GM23248 (cell line): ENCODE results near the gene LRBA. TPM values are rescaled to one million over a fixed set of nuclear protein-coding genes. Genes with fewer than 3 reads are reported as not detected.
A peak's percentile ranks its signal among the peaks of the same experiment; 100 is the strongest.

Experiments
- DNase-seq: peaks from one replicate; pipeline ENCODE4 v3.0.0-alpha.2; 2015
- H2AFZ ChIP-seq: fragments of 200-600 bp; sonication (generic); 2 replicates; pipeline ENCODE4 v1.6.1; 2016; ENCODE audit warnings: antibody characterized with exemption
- H3F3A ChIP-seq: fragments of 200-600 bp; sonication (generic); 2 replicates; pipeline ENCODE4 v1.6.1; 2016; ENCODE audit warnings: mild to moderate bottlenecking, antibody characterized with exemption, mixed run types; ENCODE audit not compliant: insufficient read depth
- H3K27ac ChIP-seq: fragments of 200-600 bp; sonication (generic); 2 replicates; pipeline ENCODE4 v1.5.1; 2016; ENCODE audit warnings: mild to moderate bottlenecking
- H3K27me3 ChIP-seq: fragments of 200-600 bp; sonication (generic); replicated peaks from 2 replicates; pipeline ENCODE4 v1.6.1; 2016; ENCODE audit warnings: mild to moderate bottlenecking; ENCODE audit not compliant: insufficient read depth
- H3K36me3 ChIP-seq: fragments of 200-600 bp; sonication (generic); 2 replicates; pipeline ENCODE4 v1.6.1; 2016; ENCODE audit warnings: low read depth, mild to moderate bottlenecking
- H3K4me1 ChIP-seq: fragments of 200-600 bp; sonication (generic); 2 replicates; pipeline ENCODE4 v1.6.1; 2016; ENCODE audit warnings: mild to moderate bottlenecking; ENCODE audit not compliant: insufficient read depth
- H3K4me2 ChIP-seq: fragments of 200-600 bp; sonication (generic); one replicate; pipeline ENCODE4 v1.6.1; 2016; ENCODE audit warnings: mild to moderate bottlenecking; ENCODE audit not compliant: unreplicated experiment
- H3K4me3 ChIP-seq: fragments of 200-600 bp; sonication (generic); 2 replicates; pipeline ENCODE4 v1.5.1; 2016; ENCODE audit warnings: mild to moderate bottlenecking
- H3K79me2 ChIP-seq: fragments of 200-600 bp; sonication (generic); 2 replicates; pipeline ENCODE4 v1.6.1; 2016; ENCODE audit warnings: mild to moderate bottlenecking; ENCODE audit not compliant: insufficient read depth
- H3K9ac ChIP-seq: fragments of 200-600 bp; sonication (generic); 2 replicates; pipeline ENCODE4 v1.6.1; 2016; ENCODE audit warnings: mild to moderate bottlenecking
- H3K9me2 ChIP-seq: fragments of 200-600 bp; sonication (generic); 2 replicates; pipeline ENCODE4 v1.6.1; 2016; ENCODE audit warnings: mixed run types, mild to moderate bottlenecking, moderate library complexity; ENCODE audit not compliant: insufficient read depth
- H3K9me3 ChIP-seq: fragments of 200-600 bp; sonication (generic); one replicate; pipeline ENCODE4 v1.6.1; 2017; ENCODE audit warnings: low read depth
- H4K20me1 ChIP-seq: fragments of 200-600 bp; sonication (generic); 2 replicates; pipeline ENCODE4 v1.6.0; 2016; ENCODE audit not compliant: insufficient read depth
- EZH2 ChIP-seq: fragments of 200-600 bp; sonication (generic); IDR thresholded peaks from 2 replicates; pipeline ENCODE4 v1.6.1; 2018; ENCODE audit warnings: antibody characterized with exemption, mild to moderate bottlenecking; ENCODE audit not compliant: insufficient read depth, poor library complexity, severe bottlenecking
- EZH2phosphoT487 ChIP-seq: fragments of 200-600 bp; sonication (generic); IDR thresholded peaks from 2 replicates; pipeline ENCODE4 v1.6.1; 2018; ENCODE audit warnings: antibody characterized with exemption, moderate library complexity, mild to moderate bottlenecking, low read depth; ENCODE audit not compliant: insufficient read depth
- WGBS, 2 experiments: methylation state at CpG; one replicate each; pipeline ENCODE4 v1.1.6; 2015 to 2017; ENCODE audit warnings: low lambda C conversion rate in 2 of 2, low coverage in 1 of 2; ENCODE audit errors: missing lambda C conversion rate in 2 of 2; 5-methylcytosine and 5-hydroxymethylcytosine counted together
- in situ Hi-C: fragments of 300-500 bp; cut with MboI; formaldehyde crosslinking; loops from 2 replicates; pipeline ENCODE4 v1.15.0; 2020
- polyA plus RNA-seq: library from polyadenylated mRNA; unstranded; fragments of >200 nt; fragmentation: Nextera tagmentation; extraction: Ambion mirVana; gene quantifications from 2 replicates; pipeline ENCODE4 v1.2.1, GENCODE V29; 2016
- total RNA-seq: library from RNA; depleted of rRNA; stranded (reverse); fragments of >200 nt; shearing (Covaris generic); gene quantifications from 2 replicates; pipeline ENCODE4 v1.2.3, GENCODE V29; 2014

Gene LRBA
- total and polyA plus RNA-seq, 2 experiments from 2014 or later: 6.6 to 17.8 TPM

DNA sequence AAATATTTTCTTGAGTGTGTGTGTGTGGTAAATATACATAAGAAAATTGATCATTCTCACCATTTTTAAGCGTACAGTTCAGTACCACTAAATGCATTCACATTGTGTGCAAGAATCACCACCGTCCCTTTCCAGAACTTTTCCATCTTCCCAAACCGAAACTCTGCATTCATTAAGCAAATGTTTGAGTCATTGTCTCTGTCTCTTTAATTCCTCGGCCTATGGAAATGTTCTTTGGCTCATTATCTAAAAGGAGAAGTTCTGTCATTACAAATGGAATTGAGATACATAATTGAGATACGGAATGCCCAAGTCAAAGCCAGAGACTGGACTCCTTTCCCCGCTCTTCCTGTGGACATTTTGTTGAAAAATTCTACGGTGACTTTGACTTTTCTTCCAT, 767.9 kb downstream of the LRBA start:
- H2AFZ ChIP-seq: no peak overlapping the region
- H3K27ac ChIP-seq: no peak overlapping the region
- TF ChIP-seq EZH2phosphoT487 (no peak), EZH2 (no peak)
- H4K20me1 ChIP-seq: no peaks in the 10 kb centered on the region
- WGBS, 2 experiments: 89 to 92% methylated on average over 7 of the region's 7 CpGs
- no peaks in the 10 kb centered on the region for H3K9me2 ChIP-seq
- no peaks in the 10 kb centered on the region for H3K79me2 ChIP-seq
- H3K4me1 ChIP-seq: peaks cover 7% of the 10 kb centered on the region
- no peak for DNase-seq
- no peaks in the 10 kb centered on the region for H3K9me3 ChIP-seq
- no peak overlapping the region for H3K4me2 ChIP-seq
- H3K4me3 ChIP-seq: no peak overlapping the region
- no peaks in the 10 kb centered on the region for H3K36me3 ChIP-seq
- H3K27me3 ChIP-seq: no peaks in the 10 kb centered on the region
- in situ Hi-C loops: loop anchor here (10.0 kb wide), 1 partner anchor 232 kb away; no protein-coding TSS in a partner anchor
- H3F3A ChIP-seq: peaks cover 11% of the 10 kb centered on the region; the same call in 1 of the 2 replicates
- H3K9ac ChIP-seq: no peak overlapping the region

DNA sequence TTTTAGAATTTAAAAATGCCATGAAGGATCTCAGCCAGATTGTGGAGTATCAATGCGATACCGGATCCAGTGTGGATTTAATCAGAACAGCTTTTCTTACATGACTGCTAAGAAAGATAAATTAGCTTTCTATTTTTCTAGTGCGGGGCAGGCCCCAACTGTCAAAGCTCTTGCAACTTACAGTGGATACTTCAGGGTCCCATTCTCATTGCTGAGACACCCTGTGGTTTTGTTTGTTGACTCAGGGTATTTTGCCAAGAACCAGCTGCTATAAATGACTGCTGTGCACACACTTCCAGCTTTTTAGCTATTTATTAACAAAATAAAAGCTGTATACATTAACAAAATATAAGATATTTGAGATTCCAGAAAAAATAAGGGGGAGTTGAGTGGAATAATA, 770.5 kb downstream of the LRBA start:
- no peaks in the 10 kb centered on the region for H3K9me3 ChIP-seq
- no peaks in the 10 kb centered on the region for H3K9me2 ChIP-seq
- H3K36me3 ChIP-seq: no peaks in the 10 kb centered on the region
- no peaks in the 10 kb centered on the region for H3K27me3 ChIP-seq
- H3K79me2 ChIP-seq: no peaks in the 10 kb centered on the region
- H3K9ac ChIP-seq: no peak overlapping the region
- H4K20me1 ChIP-seq: no peaks in the 10 kb centered on the region
- in situ Hi-C loops: loop anchor here (10.0 kb wide), 1 partner anchor 230 kb away; no protein-coding TSS in a partner anchor
- no peak for TF ChIP-seq EZH2
- no peak for TF ChIP-seq EZH2phosphoT487
- peaks cover 14% of the 10 kb centered on the region for H3K4me1 ChIP-seq
- peaks cover 3% of the 10 kb centered on the region; the same call in 1 of the 2 replicates for H3F3A ChIP-seq
- no peak overlapping the region for H2AFZ ChIP-seq
- 94 to 96% methylated on average over 3 of the region's 3 CpGs for WGBS, 2 experiments
- DNase-seq: peak; percentile 44
- H3K4me3 ChIP-seq: no peak overlapping the region
- H3K4me2 ChIP-seq: no peak overlapping the region
- no peak overlapping the region for H3K27ac ChIP-seq

DNA sequence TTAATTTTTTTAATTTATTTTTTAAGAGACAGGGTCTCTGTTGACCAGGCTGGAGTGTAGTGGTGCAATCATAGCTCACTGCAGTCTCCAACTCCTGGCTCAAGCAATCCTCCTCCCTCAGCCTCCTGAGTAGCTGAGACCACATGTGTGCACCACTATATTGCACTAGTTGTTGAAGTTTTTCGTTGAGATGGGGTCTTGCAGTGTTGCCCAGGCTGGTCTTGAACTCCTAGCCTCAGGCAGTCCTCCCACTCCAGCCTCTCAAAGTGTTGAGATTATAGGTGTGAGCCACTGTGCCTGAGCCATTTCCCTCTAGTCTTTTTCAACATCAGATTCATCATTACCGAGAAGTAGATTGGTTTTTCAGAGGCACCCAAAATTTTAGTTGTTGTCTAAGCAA, 771.2 kb downstream of the LRBA start:
- H3K27ac ChIP-seq: no peak overlapping the region
- peaks cover 14% of the 10 kb centered on the region for H3K4me1 ChIP-seq
- TF ChIP-seq EZH2phosphoT487 (no peak), EZH2 (no peak)
- no peaks in the 10 kb centered on the region for H4K20me1 ChIP-seq
- H3K4me2 ChIP-seq: no peak overlapping the region
- H3F3A ChIP-seq: peaks cover 3% of the 10 kb centered on the region; the same call in 1 of the 2 replicates
- DNase-seq: no peak
- no peaks in the 10 kb centered on the region for H3K9me3 ChIP-seq
- H3K36me3 ChIP-seq: no peaks in the 10 kb centered on the region
- in situ Hi-C loops: loop anchor here (10.0 kb wide), 1 partner anchor 229 kb away; no protein-coding TSS in a partner anchor
- H3K4me3 ChIP-seq: no peak overlapping the region
- WGBS, 2 experiments: 83 to 97% methylated on average over 2 of the region's 2 CpGs
- H3K9ac ChIP-seq: no peak overlapping the region
- H3K27me3 ChIP-seq: no peaks in the 10 kb centered on the region
- H2AFZ ChIP-seq: no peak overlapping the region
- H3K79me2 ChIP-seq: no peaks in the 10 kb centered on the region
- H3K9me2 ChIP-seq: no peaks in the 10 kb centered on the region

DNA sequence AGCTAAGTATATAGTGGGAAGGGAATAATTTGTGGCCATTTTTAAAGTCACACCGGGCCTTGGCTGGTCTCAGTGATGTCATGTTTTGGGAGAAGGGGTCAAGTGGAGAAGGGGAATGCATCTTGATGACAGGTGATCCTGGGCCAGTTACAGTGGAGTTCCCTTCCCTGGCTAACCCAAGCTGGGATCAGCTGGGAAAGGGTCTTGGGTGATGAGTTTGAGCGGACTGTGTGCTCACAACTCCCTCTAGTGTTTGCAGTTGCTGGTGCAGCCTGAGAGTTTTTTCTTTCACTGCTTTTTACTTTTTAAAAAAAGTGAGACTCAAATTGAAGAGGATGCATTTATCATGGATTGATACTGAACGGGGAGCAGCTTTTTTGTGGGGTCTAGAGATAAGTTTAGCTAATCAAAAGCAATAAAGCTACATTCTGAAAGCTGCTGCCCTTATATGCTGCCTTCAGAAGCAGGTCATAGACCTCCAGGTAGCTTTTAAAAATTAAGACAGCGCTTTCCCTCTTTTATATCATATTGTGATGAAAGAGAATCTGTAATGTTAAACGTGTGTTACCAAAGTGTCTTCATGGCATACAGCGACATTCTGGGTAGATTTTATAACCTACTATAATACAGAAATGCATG, 772.1 kb downstream of the LRBA start:
- Histone ChIP-seq H3K36me3 (no peaks in the 10 kb centered on the region), H3K4me2 (no peak overlapping the region), H3K9me3 (no peaks in the 10 kb centered on the region), H4K20me1 (no peaks in the 10 kb centered on the region), H3K9ac (no peak overlapping the region), H3K9me2 (no peaks in the 10 kb centered on the region), H3F3A (peaks cover 13% of the 10 kb centered on the region), H3K27ac (no peak overlapping the region), H3K4me3 (no peak overlapping the region), H3K27me3 (no peaks in the 10 kb centered on the region), H3K4me1 (peaks cover 24% of the 10 kb centered on the region), H2AFZ (no peak overlapping the region), H3K79me2 (no peaks in the 10 kb centered on the region)
- 49 to 50% methylated on average over 6 of the region's 6 CpGs for WGBS, 2 experiments
- in situ Hi-C loops: loop anchor here (10.0 kb wide), 1 partner anchor 228 kb away; no protein-coding TSS in a partner anchor
- peak; percentile 49 for DNase-seq
- TF ChIP-seq EZH2 (no peak), EZH2phosphoT487 (no peak)
